GM21717 (cell line): ENCODE measurements around the gene FNDC11.
"Not testable (repeated sequence)": the region's sequence is repeated elsewhere in the genome, so short reads cannot be mapped to it uniquely, and the experiment has no call there.

ENCODE experiments used
- ATAC-seq: cut with Tn5 transposase; IDR thresholded peaks from one replicate; pipeline ENCODE4 v1.9.1; 2021; ENCODE audit warnings: mild to moderate bottlenecking, moderate library complexity; ENCODE audit not compliant: unreplicated experiment

FNDC11 gene

GRCh38 chr20:63596423-63596822, 42.5 kb downstream of the FNDC11 start:
- ATAC-seq = no peak

- no peak for ATAC-seq
Observed at GRCh38 chr20:63597651-63598478, 43.9 kb downstream of the FNDC11 start.

GRCh38 chr20:63598479-63599395, 44.8 kb downstream of the FNDC11 start:
- ATAC-seq = no peak

GRCh38 chr20:63599396-63600050, 45.6 kb downstream of the FNDC11 start:
- no peak for ATAC-seq

GRCh38 chr20:63601679-63602078, 47.7 kb downstream of the FNDC11 start:
- ATAC-seq = not testable (repeated sequence)

- ATAC-seq = no peak
Observed at GRCh38 chr20:63602321-63602720, 48.4 kb downstream of the FNDC11 start.
